ENCODE data around the gene MRE11.
"Not testable (repeated sequence)": the region's sequence is repeated elsewhere in the genome, so short reads cannot be mapped to it uniquely, and the experiment has no call there.

MRE11 gene

DNA sequence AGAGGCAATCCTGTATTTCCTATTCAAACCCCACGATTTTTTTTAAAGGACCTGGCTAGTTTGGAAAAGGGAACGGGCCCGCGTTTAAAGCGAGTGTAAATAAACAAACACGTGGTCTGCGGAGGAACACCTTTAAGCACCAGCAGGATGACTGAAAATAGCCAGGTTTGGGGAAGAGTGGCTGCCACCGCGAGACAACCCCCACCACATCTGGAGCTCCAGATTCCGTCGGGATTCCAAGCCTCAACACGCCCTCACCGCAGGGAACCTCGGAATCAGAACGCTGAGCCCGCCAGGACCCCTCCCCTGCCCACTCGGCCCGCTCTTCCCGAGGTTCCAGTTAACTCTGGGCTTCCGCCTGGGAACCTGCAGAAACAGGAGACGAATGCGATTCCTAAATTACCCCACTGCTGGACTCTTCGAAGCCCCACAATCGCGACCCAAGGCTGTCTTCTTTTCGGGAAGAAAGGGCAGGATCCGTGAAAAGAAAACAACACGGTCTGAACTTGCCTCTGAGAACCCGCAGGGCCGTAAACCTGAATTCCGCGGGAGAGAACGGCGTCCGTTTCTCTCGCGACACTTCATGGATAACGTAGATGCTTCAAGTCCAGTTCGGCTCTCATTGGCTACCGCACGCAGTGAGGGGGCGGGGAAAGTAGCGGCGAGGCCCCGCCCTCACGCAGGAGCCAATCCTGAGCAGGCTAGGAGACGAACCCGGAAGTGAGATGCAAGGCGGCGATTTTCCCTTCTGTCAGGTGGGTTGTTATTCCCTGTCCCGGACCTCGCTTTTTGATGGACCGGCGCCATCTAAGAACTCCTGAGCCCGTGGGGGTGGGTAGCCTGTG lies at the start of gene MRE11, which contains the start of gene ANKRD49:
MRE11 (minus strand) TSS at position 564 of the 845 bp plus-strand sequence. CDS start 1,043 bp downstream, outside the sequence.
ANKRD49 (plus strand) TSS at position 704 of the 845 bp plus-strand sequence. CDS start 2,710 bp downstream, outside the sequence.
- peak; percentile 98 for DNase-seq

DNA sequence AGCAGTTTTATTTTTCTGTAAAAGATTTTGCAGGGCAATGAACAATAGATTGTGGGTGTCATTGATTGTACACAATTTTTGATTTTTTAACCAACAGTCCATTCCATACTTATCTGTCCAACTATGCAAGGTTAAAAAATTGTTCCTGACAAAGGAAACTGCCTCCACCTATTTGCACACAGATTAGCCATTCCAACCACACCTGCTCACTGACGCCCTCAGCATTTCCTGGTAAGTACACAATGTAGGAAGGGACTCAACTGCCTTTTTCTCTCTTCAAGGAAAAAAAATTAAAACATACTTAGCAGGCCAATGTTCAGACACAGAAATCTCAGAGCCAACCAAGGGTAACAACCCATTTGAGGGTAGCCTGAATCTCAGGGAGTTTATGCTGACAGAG lies 45.8 kb upstream of the MRE11 start:
- DNase-seq = no peak

DNA sequence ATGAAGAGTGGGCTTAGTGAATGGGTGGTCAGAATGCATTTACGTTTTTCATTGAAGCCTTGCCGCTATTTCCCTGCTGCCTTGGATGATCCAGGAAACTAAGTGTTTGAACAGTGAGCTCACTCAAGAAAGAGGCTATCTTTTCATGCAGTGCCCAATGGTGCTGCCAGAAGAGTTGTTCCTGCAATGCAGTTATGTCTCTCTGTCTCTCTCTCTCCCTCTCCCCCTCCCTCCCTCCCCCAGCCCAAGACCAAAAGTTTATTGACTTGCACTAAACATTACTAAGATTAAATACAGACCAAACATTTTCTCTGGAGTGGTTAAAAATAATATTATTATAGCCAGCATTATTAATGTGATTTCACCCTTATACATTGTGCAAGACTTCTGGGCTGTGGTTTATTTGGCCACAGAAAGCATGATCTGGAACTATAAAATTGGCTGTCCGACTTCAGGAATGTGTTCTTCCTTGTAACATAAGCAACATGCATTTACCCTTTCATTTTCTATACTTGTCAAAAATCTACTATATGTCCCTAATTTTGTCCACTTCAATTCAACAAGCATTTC lies 43.5 kb upstream of the MRE11 start:
- DNase-seq = peak; percentile 70

DNA sequence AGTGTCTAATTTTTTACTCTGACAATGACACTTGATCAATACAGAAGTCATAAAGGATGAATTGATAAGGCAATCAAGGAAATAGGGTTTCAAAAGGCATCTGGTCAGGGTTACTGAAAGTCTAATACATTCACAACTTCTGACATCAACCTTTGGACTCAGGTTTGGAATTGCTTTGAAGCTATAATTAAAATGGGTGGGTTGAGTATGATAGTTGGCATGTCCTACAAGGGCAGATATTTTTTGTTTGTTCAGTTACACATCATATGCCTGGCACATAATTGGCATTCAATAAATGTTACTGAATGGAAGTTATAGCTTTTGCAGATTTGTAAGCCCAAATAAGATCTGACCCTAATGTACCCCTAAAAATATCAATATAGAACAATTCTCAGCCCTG lies 42.7 kb upstream of the MRE11 start:
- no peak for DNase-seq

DNA sequence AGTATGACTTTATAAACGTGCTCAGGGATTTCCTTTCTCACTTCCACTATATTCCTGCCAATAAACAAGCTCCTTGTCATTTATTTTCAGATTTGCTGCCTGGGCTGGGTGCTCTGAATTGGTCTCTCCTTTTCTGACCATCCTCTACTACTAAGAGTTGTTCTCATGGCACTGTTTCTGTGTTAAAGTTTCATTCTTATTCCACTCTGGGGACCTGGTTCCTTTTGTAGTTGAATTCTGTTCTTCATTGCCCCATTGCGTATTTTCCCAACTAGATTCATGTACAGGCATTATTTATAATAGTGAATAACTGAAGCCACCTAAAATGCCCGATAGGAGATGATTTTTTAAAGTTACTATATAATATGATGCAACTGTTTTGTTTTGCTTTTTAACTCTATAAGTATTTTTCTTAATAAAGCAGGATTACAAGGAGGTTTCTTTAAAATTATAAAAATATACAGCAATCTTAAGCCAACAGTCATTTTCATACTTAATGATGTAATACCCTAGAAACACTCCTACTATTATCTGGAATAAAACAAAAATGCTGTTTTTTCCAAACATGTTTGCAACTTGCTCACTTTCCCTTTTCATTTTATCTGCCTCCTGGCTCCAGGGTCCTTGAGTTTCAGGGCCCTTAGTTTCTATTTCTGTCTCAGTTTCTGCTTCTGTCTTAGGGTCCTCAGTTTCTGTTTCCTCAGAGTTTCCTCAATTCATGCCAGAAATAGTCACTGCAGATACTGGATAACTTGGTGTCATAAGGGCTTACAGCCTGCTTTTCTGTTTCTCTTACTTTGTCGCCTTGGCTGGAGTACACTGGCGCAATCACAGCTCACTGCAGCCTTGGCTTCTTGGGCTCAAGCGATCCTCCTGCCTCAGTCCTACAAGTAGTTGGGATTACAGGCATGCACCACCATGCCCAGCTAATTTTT lies 40.3 kb upstream of the MRE11 start:
- no peak for DNase-seq

DNA sequence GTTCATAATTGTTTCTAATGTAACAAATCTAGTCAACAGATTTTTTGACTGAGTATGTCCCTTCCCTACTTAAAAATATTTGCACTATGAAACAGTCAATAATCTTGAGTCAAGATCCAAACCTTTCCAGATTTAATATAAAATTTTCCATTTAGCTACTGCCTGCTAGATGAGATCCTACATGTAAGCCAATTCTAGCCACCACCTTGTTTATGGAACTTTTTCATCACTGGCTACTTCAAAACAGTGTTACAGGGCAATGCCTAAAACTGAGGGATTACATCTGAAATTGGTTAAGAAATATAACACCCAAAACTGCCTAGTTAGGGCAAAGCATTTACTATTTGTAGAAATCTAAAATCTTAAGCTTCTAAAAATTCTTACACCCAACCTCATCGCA lies 39.6 kb upstream of the MRE11 start:
- DNase-seq = no peak

DNA sequence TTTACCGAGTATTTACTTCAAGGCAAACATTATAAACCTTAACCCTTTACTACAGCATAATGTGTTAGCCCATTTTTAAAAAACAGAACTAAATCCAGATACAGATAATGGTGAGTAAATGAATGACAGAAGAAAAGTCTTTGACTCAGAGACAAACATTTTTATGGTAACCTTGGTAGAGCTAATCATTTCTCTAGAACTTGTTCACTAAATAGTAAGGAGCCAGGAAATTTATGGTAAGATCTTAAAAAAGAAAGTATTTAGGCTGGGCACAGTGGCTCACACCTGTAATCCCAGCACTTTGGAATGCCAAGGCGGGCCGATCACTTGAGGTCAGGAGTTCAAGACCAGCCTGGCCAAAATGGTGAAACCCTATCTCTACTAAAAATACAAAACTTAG lies 38.6 kb upstream of the MRE11 start:
- no peak for DNase-seq

DNA sequence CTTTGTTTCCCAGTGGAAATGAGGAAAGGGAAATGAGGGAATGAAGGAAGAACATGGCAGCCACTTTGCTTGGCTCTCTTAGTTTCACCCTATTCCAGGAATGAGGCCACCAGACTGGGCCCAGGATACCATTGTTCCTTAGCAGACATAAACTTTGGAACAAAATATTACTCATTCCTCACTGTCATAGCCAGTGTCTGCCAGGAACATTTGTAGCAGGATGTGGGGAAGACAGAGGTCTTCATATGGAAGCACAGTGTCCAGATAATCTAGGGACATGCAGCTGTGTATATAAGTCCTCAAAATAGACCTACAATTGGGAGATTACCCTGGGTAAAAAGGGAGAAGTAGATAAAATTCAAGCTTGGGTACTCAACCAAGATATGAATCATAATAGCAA lies 34.9 kb upstream of the MRE11 start:
- no peak for DNase-seq

DNA sequence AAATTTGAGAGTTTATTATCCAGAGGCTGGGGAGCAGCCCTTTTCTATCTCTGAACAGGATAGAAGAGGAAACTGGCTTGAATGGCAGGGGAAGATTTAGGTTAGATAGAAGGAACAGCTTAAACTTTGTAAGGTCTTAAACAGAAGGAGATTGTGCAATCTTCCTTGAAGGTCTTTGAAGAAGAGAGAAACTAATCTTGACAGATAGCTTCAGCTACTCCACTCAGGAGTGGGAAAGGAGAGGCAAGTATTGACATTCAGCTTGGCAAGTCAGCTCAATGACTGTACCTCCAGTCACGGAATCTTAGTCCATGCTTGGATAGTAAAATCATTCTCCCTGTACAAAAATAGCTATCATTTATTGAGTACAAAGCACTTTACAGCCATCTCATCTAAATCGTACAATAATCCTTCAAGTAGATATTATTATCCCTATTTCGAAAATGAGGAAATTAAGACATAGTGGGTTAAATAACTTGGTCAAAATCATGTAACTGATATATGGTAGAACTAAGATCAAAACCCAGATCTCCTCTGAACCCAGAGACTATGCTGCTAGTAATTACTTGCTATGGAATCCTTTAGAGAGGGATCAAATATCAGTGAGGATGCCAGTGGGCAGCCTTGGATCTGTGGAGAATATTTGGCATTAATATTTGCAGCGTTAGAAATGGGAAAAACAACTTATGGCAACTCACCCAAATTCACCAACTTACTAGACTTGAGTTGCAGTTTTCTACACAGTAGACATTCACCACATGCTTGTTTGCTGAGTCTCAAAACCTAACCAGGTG lies 33.2 kb upstream of the MRE11 start:
- no peak for DNase-seq

DNA sequence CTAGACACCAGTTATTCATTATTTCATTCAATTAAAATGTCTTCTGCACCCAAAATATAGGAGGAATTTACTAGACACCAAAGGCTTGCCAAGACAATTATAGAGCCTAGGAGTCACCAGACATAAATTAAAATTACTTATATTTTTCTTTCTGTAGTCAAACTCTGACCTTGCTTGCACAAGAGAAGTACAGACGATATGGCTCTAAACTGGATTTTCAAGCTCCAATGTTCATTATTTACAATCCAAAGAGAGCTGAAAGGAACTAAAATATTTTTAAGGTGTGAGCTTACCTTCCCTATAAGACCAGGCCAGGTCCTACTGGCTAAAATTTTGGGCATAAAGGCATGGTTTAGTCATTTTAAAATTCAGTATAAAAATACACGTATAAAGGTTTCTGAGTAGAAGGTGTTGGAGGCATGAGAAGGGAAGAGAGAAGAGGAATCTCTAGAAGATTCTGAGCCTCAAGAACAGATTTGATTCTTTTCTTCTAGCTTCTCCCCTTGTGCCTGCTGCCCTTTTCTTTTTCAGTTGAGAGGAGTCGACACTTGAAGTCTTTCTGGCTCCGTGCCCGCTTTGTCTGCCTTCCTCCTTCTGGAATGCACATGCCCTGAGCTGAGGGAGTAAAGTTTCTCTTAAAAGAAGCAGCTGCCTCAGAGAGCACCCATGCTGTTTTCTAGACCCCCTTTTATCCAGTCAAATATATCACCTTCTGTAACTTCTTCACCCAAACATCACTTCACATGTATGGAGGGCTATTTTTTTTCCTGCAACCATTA lies 32.1 kb upstream of the MRE11 start:
- DNase-seq = peak; percentile 86

DNA sequence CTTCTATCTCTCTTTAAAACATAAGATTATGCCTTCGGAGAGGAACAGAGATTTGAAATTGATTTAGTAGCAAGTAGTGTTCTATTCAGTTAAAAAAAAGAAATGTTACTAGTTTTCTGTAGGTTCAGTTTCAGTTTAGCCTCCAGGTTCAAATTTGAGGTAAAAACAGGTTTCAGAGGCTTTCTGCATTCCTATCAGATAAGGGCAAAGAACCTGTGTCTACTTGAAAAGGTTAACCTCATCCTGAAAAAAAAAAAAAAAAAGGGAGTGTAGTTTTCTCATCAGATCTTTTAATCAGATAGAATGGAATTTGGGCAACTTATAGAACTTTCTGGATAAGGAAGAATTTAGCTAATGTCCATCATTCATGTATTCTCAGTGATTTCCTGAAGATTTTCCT lies 30.7 kb upstream of the MRE11 start:
- no peak for DNase-seq

DNA sequence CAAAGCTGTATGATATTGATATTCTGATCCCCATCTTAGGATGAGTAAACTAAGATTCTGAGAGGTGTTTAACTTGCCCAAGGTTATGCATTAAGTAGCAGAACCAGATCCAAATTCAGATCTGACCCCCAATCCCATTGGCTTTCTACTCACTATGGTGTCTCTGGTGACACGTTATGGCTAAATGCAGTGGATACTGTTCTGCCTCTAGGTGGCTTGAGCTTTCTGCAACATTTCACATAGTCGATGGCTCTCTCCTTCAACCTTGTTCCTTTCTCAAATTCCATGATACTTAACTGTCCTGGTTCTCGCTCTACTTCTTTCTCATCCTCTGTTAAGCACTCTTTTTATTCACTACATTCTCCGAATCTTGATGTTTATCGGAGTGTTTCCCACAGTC lies 28.0 kb upstream of the MRE11 start:
- DNase-seq = no peak

DNA sequence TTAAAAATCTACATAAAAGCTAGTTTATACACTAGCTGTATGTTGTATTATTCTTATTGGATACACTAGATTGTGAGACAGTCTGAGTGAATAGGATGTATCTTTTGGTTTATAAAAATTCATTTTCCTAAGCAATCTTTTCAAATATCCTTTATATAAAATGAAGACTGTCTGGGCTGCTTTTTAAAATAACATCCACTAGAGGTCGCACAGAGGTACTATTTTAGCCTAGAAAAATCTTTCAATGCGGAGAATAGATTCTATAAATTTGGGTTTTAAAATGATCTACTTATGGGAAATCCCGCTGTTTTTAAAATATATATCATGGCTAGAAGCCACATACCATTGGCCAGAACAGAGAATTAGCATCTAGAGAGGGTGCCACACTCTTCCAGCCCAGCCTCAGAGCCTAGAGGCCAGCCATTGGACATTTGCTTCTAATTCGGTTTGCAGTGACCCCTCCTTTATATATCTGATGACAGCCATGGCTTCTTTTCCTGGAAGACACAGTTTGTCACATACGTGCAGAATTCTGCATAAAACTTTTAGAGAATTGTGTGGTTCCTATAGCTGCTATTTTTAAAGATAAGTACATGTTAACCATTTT lies 25.9 kb upstream of the MRE11 start:
- peak; percentile 30 for DNase-seq

DNA sequence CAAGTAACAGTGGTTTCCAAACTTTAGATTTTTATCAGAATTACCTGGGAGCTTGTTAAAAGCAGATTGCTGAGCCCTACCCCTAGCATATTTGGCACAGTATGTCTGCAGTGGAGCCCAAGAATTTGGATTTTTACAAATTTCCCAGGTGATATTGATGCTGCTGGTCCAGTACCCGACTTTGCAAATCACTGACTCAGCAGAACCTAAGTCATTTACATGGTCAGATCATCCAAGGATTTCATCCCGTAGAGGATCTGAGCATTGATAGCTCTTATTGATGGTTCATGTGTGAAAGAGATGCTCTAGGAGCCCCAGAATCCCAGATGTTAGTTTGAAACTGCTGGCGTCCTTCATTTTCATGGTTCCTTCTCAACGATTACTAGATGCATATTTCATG lies 24.7 kb upstream of the MRE11 start:
- DNase-seq = no peak

DNA sequence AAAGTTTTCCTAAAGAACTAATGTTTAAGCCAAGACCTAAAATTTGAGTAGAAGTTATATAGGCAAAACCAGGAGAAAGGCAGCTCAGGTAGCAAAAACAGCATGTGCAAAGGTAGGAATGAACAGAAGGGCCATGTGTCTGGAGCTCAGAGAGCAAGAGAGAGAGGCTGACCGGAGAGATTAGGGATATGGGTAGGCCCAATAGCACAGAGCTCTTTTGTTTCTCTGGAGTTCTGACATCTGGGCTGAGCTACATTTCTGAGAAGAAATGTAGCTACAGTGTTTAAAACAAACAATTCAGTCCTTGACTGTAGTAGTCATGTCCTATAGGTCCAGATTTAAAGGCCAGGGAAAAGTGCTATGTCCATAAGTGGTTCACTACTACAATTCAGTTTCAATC lies 23.1 kb upstream of the MRE11 start:
- no peak for DNase-seq

DNA sequence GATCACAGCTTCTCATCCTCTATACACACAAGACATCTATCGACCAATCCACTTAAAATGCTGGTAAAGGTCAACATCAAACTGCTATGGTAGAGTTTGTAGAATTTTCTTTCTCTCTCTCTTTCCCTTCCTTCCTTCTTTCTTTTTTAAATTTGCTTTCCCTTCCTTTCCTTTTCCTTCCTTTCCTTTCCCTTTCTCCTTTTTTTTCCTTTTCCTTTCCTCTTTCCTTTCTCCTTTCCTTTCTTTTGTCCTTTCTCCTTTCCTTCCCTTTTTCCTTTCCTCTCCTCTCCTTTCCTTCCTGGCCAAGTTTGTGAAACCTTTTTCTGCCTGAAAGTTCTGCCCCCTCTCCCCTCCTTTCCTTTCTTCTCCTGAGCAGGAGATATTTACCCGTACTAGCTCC lies 21.8 kb upstream of the MRE11 start:
- DNase-seq = no peak

DNA sequence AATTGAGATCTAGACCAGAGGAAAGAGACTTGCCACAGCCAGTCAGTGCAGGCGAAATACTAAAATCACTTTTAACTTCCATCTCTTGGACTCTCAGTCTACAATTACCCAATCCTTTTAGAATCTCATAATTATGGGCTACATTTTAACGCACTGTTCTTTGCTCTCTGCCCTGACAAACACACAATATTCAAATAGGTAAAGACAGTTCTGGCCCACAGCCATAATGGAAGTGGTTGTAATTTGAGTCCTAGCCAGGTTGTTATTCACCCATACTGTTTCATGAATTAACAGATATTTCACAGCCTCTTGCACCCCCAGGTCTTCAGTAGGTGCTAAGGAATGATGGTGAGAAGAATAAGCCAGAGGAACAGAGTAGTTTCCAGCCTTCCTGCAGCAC lies 19.4 kb upstream of the MRE11 start:
- DNase-seq = no peak

DNA sequence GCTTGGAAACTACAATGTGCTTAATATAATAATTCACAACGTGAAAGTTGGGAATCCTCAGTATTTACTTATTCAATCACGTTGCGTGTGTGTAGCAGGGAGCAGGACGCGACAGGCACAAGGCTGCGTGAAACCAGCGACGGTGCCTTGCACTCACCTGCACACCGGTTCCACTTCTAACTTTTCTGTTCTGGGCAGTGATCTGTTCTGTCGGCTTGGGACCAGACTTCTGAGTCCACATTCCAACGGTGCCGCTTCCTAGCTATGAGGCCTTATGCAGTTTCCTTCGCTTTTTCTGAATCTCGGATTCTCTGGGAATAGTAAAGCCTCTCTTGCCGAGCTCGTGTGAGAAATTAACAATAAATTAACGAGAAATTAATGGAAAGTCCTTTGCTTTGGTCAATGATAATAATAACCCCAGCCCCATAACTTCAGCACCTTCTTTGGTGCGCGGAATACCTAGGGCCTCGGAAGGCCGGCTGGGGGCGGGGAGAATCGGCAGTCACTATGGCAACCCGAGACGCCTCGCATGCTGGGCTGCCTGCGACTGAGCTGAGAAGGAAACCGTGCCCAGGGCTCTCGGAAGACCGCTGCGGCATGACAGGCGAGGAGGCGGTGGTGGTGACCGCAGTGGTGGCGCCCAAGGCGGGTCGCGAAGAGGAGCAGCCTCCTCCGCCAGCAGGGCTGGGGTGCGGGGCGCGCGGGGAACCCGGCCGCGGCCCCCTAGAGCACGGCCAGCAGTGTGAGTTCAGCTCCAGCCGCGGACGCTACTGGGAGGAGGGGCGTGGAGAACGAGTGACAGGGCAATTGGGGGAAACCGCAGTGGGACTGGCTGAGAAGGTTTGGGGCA lies 18.5 kb upstream of the MRE11 start, which contains the start of gene C11orf97:
C11orf97 (plus strand) TSS at position 530 of the 850 bp plus-strand sequence; CDS start at position 598, 68 bp downstream.
- peak; percentile 51 for DNase-seq

DNA sequence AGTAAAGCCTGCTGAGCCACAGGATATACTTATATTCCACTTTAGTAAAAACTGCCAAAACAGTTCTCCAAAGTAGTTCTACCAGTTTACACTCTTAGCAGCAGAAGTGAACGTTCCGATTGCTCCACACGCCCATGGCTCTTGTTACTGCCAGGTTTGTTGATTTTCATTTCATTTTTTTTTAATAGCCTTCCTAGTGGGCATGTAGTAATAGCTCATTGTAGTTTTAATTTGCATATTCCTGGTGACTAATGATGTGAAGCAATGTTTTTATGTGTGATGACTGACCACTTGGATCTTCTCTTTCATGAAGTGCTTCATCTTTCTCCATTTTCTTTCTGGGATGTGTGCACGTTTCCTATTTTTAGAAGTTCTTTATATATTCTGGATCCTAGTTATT lies 13.8 kb upstream of the MRE11 start:
- DNase-seq = no peak

DNA sequence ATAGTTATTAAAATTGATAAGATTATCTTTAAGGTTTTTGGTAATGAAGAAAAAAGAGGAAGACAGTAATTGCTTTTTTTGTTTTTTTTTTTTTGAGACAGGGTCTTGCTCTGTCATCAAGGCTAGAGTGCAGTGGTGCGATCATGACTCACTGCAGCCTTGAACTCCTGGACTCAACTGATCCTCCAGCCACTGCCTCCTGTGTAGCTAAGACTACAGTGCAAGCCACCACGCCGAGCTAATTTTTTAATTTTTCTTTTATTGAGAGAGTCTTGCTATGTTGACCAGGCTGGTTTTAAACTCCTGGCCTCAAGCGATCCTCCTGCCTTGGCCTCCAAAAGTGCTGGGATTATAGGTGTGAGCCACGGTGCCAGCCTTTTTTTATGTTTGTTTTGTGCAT lies 12.9 kb upstream of the MRE11 start:
- not testable (repeated sequence) for DNase-seq

All from fibroblast of skin of right biceps (primary cell).